ENCODE measurements around the gene IL18RAP. TPM values are rescaled to one million over a fixed set of nuclear protein-coding genes. Genes with fewer than 3 reads are reported as not detected.

The IL18RAP gene
- total and polyA plus RNA-seq, 7 donors: 0.04 to 0.45 (median 0.12) TPM

GRCh38 chr2:102461188-102461587, 38.2 kb downstream of the IL18RAP start:
- 60 to 73% (median 60%) methylated on average over 6 of the region's 6 CpGs for WGBS, 3 donors
- no peak for DNase-seq
- intact Hi-C loops (cut with DNase I): no loop called here

GRCh38 chr2:102463160-102463559, 40.2 kb downstream of the IL18RAP start:
- Histone ChIP-seq H3K9me3 (no peaks in the 10 kb centered on the region), H3K4me3 (no peak overlapping the region), H3K27me3 (ENCODE audit: insufficient read depth in 3 of 3, low read length in 2 of 3) (no peaks in the 10 kb centered on the region), H3K27ac (no peak overlapping the region), H3K36me3 (ENCODE audit: insufficient read depth in 1 of 2, low read depth in 1 of 2) (no peaks in the 10 kb centered on the region), H3K4me1 (no peaks in the 10 kb centered on the region)
- DNase-seq (no peak), ATAC-seq (no peak)
- intact Hi-C loops (cut with DNase I): no loop called here
- 90 to 94% (median 93%) methylated on average over 5 of the region's 5 CpGs for WGBS, 3 donors
- no peak for TF ChIP-seq CTCF (IDR thresholded peaks at IDR 0.05)

More at GRCh38 chr2:102461188-102461587, 38.2 kb downstream of the IL18RAP start:
- no peak for ATAC-seq
- no peaks in the 10 kb centered on the region for H3K36me3 ChIP-seq (ENCODE audit: insufficient read depth in 1 of 2, low read depth in 1 of 2)
- H3K9me3 ChIP-seq: no peaks in the 10 kb centered on the region
- no peak overlapping the region for H3K27ac ChIP-seq
- no peaks in the 10 kb centered on the region for H3K4me1 ChIP-seq
- H3K27me3 ChIP-seq (ENCODE audit: insufficient read depth in 3 of 3, low read length in 2 of 3): no peaks in the 10 kb centered on the region
- TF ChIP-seq CTCF (IDR thresholded peaks at IDR 0.05): no peak
- no peak overlapping the region for H3K4me3 ChIP-seq

- Histone ChIP-seq H3K4me1 (no peaks in the 10 kb centered on the region), H3K27me3 (ENCODE audit: insufficient read depth in 3 of 3, low read length in 2 of 3) (no peaks in the 10 kb centered on the region), H3K27ac (no peak overlapping the region), H3K4me3 (no peak overlapping the region), H3K36me3 (ENCODE audit: insufficient read depth in 1 of 2, low read depth in 1 of 2) (no peaks in the 10 kb centered on the region), H3K9me3 (peaks cover 9% of the 10 kb centered on the region)
- no peak for TF ChIP-seq CTCF (IDR thresholded peaks at IDR 0.05)
- DNase-seq (no peak), ATAC-seq (no peak)
- 64 to 84% (median 72%) methylated on average over 1 of the region's 1 CpG for WGBS, 3 donors
- intact Hi-C loops (cut with DNase I): loop anchor here (5.0 kb wide), 5 partner anchors 52 to 232 kb away; partner anchors contain the start of gene SLC9A2 (in 1 of the 2)
Measured at GRCh38 chr2:102470168-102470567, 47.2 kb downstream of the IL18RAP start.

GRCh38 chr2:102473020-102473419, 50.1 kb downstream of the IL18RAP start, which contains the start of gene SLC9A4:
Gene SLC9A4 (plus strand): TSS chr2:102473226. CDS start chr2:102473760, 534 bp downstream.
- Histone ChIP-seq H3K4me1 (no peaks in the 10 kb centered on the region), H3K4me3 (no peak within 1 kb of the TSS), H3K27me3 (ENCODE audit: insufficient read depth in 3 of 3, low read length in 2 of 3) (no peaks in the 10 kb centered on the region), H3K9me3 (peaks cover 9% of the 10 kb centered on the region), H3K36me3 (ENCODE audit: insufficient read depth in 1 of 2, low read depth in 1 of 2) (no peaks in the 10 kb centered on the region), H3K27ac (no peak within 1 kb of the TSS)
- TF ChIP-seq CTCF (IDR thresholded peaks at IDR 0.05): peak; percentile 84
- peak in 3 of 4 donors; percentile 44 to 77 (median 71) for ATAC-seq
- DNase-seq: peak in 1 of 2 donors; percentile 25
- WGBS, 3 donors: 6 to 14% (median 11%) methylated on average over 3 of the region's 3 CpGs
- intact Hi-C loops (cut with DNase I): loop anchor here (5.0 kb wide), 5 partner anchors 49 to 229 kb away; partner anchors contain the start of gene SLC9A2 (in 1 of the 2)

GRCh38 chr2:102473631-102474030, 50.7 kb downstream of the IL18RAP start:
- ATAC-seq (no peak), DNase-seq (no peak)
- no peak for TF ChIP-seq CTCF (IDR thresholded peaks at IDR 0.05)
- H3K4me3 ChIP-seq: no peak overlapping the region
- no peaks in the 10 kb centered on the region for H3K36me3 ChIP-seq (ENCODE audit: insufficient read depth in 1 of 2, low read depth in 1 of 2)
- no peaks in the 10 kb centered on the region for H3K27me3 ChIP-seq (ENCODE audit: insufficient read depth in 3 of 3, low read length in 2 of 3)
- intact Hi-C loops (cut with DNase I): loop anchor here (5.0 kb wide), 5 partner anchors 49 to 229 kb away; partner anchors contain the start of gene SLC9A2 (in 1 of the 2)
- 73 to 74% (median 73%) methylated on average over 3 of the region's 3 CpGs for WGBS, 3 donors
- no peak overlapping the region for H3K27ac ChIP-seq
- H3K9me3 ChIP-seq: peaks cover 9% of the 10 kb centered on the region
- H3K4me1 ChIP-seq: no peaks in the 10 kb centered on the region

Measured in psoas muscle (tissue), 8 donors.